ENCODE data around the gene DCAF12.

GRCh38 chr9:34119713-34120112 lies 6.8 kb downstream of the DCAF12 start:
- no peak for TF ChIP-seq CTCF (IDR thresholded peaks at IDR 0.05)
- TF ChIP-seq EP300 (IDR thresholded peaks at IDR 0.05) = no peak
